Esophagus squamous epithelium (tissue), 4 donors: Measurements from ENCODE around the gene PILRB.
"Not testable (repeated sequence)": the region's sequence is repeated elsewhere in the genome, so short reads cannot be mapped to it uniquely, and the experiment has no call there.

Experiments
- POLR2A ChIP-seq, 4 donors: fragments of 450-650 bp; IDR thresholded peaks; one replicate each; pipeline ENCODE4 v1.6.1; 2017; ENCODE audit warnings: antibody characterized with exemption in 4 of 4, mild to moderate bottlenecking in 4 of 4, moderate library complexity in 3 of 4
- TF ChIP-seq, protein P1 (sequence below), 6 experiments: fragments of 450-650 bp in 4 of 6; fragments of 200-600 bp in 2 of 6; sonication (generic) in 2 of 6; IDR thresholded peaks; one replicate each; pipeline ENCODE4 v1.5.1; 2016 to 2019; ENCODE audit warnings: antibody characterized with exemption in 6 of 6, mild to moderate bottlenecking in 4 of 6, moderate library complexity in 4 of 6

DNA sequence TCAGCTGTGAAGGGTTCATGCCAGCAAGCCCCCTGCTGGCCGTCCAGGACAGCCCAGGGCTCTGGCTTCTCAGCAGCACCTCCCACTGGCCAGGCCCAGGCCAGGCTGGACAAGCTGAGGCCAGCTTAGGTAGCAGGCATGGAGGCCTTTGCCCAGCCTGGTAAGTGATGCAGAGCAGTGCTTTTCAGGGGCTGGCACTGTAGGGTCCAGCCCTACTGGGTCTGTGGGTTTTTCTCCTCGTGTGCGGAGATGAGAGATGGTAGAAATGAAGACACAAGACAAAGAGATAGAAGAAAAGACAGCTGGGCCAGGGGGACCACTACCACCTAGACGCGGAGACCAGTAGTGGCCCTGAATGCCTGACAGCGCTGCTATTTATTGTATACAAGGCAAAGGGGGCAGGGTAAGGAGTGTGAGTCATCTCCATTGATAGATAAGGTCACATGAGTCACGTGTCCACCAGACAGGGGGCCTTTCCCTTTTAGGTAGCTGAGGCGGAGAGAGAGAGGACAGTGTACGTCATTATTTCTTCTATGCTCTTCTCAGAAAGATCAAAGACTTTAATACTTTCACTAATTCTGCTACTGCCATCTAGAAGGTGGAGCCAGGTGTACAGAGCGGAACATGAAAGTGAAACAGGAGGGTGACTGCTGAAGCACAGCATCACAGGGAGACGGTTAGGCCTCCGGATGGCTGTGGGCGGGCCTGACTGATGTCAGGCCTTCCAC, 13.2 kb upstream of the PILRB start:
- TF ChIP-seq, protein P1, sequence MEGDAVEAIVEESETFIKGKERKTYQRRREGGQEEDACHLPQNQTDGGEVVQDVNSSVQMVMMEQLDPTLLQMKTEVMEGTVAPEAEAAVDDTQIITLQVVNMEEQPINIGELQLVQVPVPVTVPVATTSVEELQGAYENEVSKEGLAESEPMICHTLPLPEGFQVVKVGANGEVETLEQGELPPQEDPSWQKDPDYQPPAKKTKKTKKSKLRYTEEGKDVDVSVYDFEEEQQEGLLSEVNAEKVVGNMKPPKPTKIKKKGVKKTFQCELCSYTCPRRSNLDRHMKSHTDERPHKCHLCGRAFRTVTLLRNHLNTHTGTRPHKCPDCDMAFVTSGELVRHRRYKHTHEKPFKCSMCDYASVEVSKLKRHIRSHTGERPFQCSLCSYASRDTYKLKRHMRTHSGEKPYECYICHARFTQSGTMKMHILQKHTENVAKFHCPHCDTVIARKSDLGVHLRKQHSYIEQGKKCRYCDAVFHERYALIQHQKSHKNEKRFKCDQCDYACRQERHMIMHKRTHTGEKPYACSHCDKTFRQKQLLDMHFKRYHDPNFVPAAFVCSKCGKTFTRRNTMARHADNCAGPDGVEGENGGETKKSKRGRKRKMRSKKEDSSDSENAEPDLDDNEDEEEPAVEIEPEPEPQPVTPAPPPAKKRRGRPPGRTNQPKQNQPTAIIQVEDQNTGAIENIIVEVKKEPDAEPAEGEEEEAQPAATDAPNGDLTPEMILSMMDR (IDR thresholded peaks at IDR 0.05), result peak in 4 of 6 experiments; percentile 16 to 31 (median 20)
- not testable (repeated sequence) for TF ChIP-seq POLR2A (IDR thresholded peaks at IDR 0.05)
